Ascending aorta (tissue), 2 donors: ENCODE results near the gene AKAP6. TPM values are rescaled to one million over a fixed set of nuclear protein-coding genes. Genes with fewer than 3 reads are reported as not detected.

ENCODE experiments used
- DNase-seq, 2 donors: peaks; one replicate each; pipeline ENCODE4 v3.0.0-alpha.2; 2019; ENCODE audit warnings: low spot score in 2 of 2
- H3K27ac ChIP-seq, 2 donors: fragments of 200-600 bp; sonication (generic); one replicate each; pipeline ENCODE4 v1.5.1; 2016 to 2017; ENCODE audit warnings: mild to moderate bottlenecking in 1 of 2
- H3K27me3 ChIP-seq: fragments of 200-600 bp; sonication (generic); one replicate; pipeline ENCODE4 v1.5.1; 2017
- H3K36me3 ChIP-seq, 2 donors: fragments of 200-600 bp; sonication (generic); one replicate each; pipeline ENCODE4 v1.5.1; 2016
- H3K4me1 ChIP-seq, 2 donors: fragments of 200-600 bp; sonication (generic); one replicate each; pipeline ENCODE4 v1.5.1; 2016 to 2017; ENCODE audit warnings: mild to moderate bottlenecking in 1 of 2
- H3K4me3 ChIP-seq, 2 donors: fragments of 200-600 bp; sonication (generic); one replicate each; pipeline ENCODE4 v1.5.1; 2016 to 2017; ENCODE audit warnings: mild to moderate bottlenecking in 1 of 2
- H3K9me3 ChIP-seq, 2 donors: fragments of 200-600 bp; sonication (generic); one replicate each; pipeline ENCODE4 v1.5.1; 2016
- CTCF ChIP-seq, 3 experiments: fragments of 200-600 bp in 2 of 3; fragments of 450-650 bp in 1 of 3; sonication (generic) in 2 of 3; IDR thresholded peaks; one replicate each; pipeline ENCODE4 v1.5.1; 2016 to 2019; ENCODE audit warnings: antibody characterized with exemption in 3 of 3, mild to moderate bottlenecking in 1 of 3, moderate library complexity in 1 of 3
- intact Hi-C: fragments of 100-400 bp; cut with DNase I; formaldehyde crosslinking; loops from one replicate; pipeline ENCODE4 v1.15.1; 2023
- total RNA-seq: library from RNA; depleted of rRNA; stranded (reverse); fragments of >200 nt; gene quantifications from one replicate; pipeline ENCODE4 v1.1.0, GENCODE V29; 2016

AKAP6 gene
- total RNA-seq, 1 donor from 2014 or later = 21.1 TPM

GRCh38 chr14:32639208-32639607 lies 310.1 kb downstream of the AKAP6 start:
- Histone ChIP-seq H3K9me3 (no peaks in the 10 kb centered on the region), H3K27ac (no peak overlapping the region), H3K27me3 (no peaks in the 10 kb centered on the region), H3K4me3 (no peak overlapping the region), H3K4me1 (no peaks in the 10 kb centered on the region), H3K36me3 (no peaks in the 10 kb centered on the region)
- no peak for TF ChIP-seq CTCF (IDR thresholded peaks at IDR 0.05)
- intact Hi-C loops = no loop called here
- no peak for DNase-seq

- TF ChIP-seq CTCF (IDR thresholded peaks at IDR 0.05) = no peak
- Histone ChIP-seq H3K9me3 (no peaks in the 10 kb centered on the region), H3K27ac (no peak overlapping the region), H3K4me3 (no peak overlapping the region), H3K27me3 (no peaks in the 10 kb centered on the region), H3K4me1 (no peaks in the 10 kb centered on the region), H3K36me3 (no peaks in the 10 kb centered on the region)
- intact Hi-C loops = no loop called here
- no peak for DNase-seq
Measured at GRCh38 chr14:32645551-32645950, 316.5 kb downstream of the AKAP6 start.

GRCh38 chr14:32648434-32648833 lies 319.3 kb downstream of the AKAP6 start:
- Histone ChIP-seq H3K9me3 (no peaks in the 10 kb centered on the region), H3K4me3 (no peak overlapping the region), H3K27ac (no peak overlapping the region), H3K27me3 (no peaks in the 10 kb centered on the region), H3K36me3 (no peaks in the 10 kb centered on the region), H3K4me1 (no peaks in the 10 kb centered on the region)
- intact Hi-C loops = no loop called here
- TF ChIP-seq CTCF (IDR thresholded peaks at IDR 0.05) = no peak
- no peak for DNase-seq

GRCh38 chr14:32650030-32650429 lies 320.9 kb downstream of the AKAP6 start:
- no peak overlapping the region for H3K4me3 ChIP-seq
- no peaks in the 10 kb centered on the region for H3K36me3 ChIP-seq
- no peak overlapping the region for H3K27ac ChIP-seq
- H3K4me1 ChIP-seq = no peaks in the 10 kb centered on the region
- DNase-seq = no peak
- no peaks in the 10 kb centered on the region for H3K27me3 ChIP-seq
- intact Hi-C loops = no loop called here
- TF ChIP-seq CTCF (IDR thresholded peaks at IDR 0.05) = no peak
- no peaks in the 10 kb centered on the region for H3K9me3 ChIP-seq

- Histone ChIP-seq H3K27ac (no peak overlapping the region), H3K9me3 (no peaks in the 10 kb centered on the region), H3K4me1 (no peaks in the 10 kb centered on the region), H3K27me3 (no peaks in the 10 kb centered on the region), H3K4me3 (no peak overlapping the region), H3K36me3 (no peaks in the 10 kb centered on the region)
- no peak for TF ChIP-seq CTCF (IDR thresholded peaks at IDR 0.05)
- no peak for DNase-seq
- intact Hi-C loops = no loop called here
Measured at GRCh38 chr14:32650665-32651064, 321.6 kb downstream of the AKAP6 start.

- Histone ChIP-seq H3K4me3 (no peak overlapping the region), H3K27me3 (no peaks in the 10 kb centered on the region), H3K27ac (no peak overlapping the region), H3K36me3 (no peaks in the 10 kb centered on the region), H3K4me1 (no peaks in the 10 kb centered on the region), H3K9me3 (no peaks in the 10 kb centered on the region)
- intact Hi-C loops = no loop called here
- TF ChIP-seq CTCF (IDR thresholded peaks at IDR 0.05) = no peak
- no peak for DNase-seq
Measured at GRCh38 chr14:32654106-32654505, 325.0 kb downstream of the AKAP6 start.
